Measurements from ENCODE around the gene ADIG.

GRCh38 chr20:38583306-38583705 is 2.3 kb downstream of the ADIG start:
- no peak for TF ChIP-seq CTCF (IDR thresholded peaks at IDR 0.05; ENCODE audit: low read depth, low read length)
- TF ChIP-seq POLR2A (IDR thresholded peaks at IDR 0.05; ENCODE audit: extremely low read depth, insufficient read length): no peak
- no peak for TF ChIP-seq MAX (IDR thresholded peaks at IDR 0.05; ENCODE audit: low read depth, low read length)
- TF ChIP-seq MYC (IDR thresholded peaks at IDR 0.05; ENCODE audit: low read depth, low read length): no peak

All from NB4 (cell line).